Glutamatergic neuron (in vitro differentiated cells): ENCODE data around the gene CROCC. TPM values are rescaled to one million over a fixed set of nuclear protein-coding genes. Genes with fewer than 3 reads are reported as not detected.

Experiments used
- DNase-seq: peaks from one replicate; pipeline ENCODE4 v3.0.0; 2022
- H3K27ac Mint-ChIP-seq: one replicate; pipeline ENCODE4 v1.8.0; 2020; ENCODE audit warnings: mild to moderate bottlenecking, mixed read lengths, inconsistent platforms; ENCODE audit not compliant: unreplicated experiment
- H3K27me3 Mint-ChIP-seq: one replicate; pipeline ENCODE4 v1.8.0; 2020; ENCODE audit warnings: mild to moderate bottlenecking, moderate library complexity, mixed read lengths, inconsistent platforms; ENCODE audit not compliant: unreplicated experiment
- H3K36me3 Mint-ChIP-seq: one replicate; pipeline ENCODE4 v1.8.0; 2020; ENCODE audit warnings: mild to moderate bottlenecking, mixed read lengths, inconsistent platforms; ENCODE audit not compliant: unreplicated experiment
- H3K4me1 Mint-ChIP-seq: one replicate; pipeline ENCODE4 v1.8.0; 2020; ENCODE audit warnings: mild to moderate bottlenecking, low read depth, mixed read lengths, inconsistent platforms; ENCODE audit not compliant: unreplicated experiment
- H3K4me3 Mint-ChIP-seq: one replicate; pipeline ENCODE4 v1.8.0; 2020; ENCODE audit warnings: mild to moderate bottlenecking, mixed read lengths, inconsistent platforms; ENCODE audit not compliant: unreplicated experiment
- H3K9me3 Mint-ChIP-seq: one replicate; pipeline ENCODE4 v1.8.0; 2020; ENCODE audit warnings: mild to moderate bottlenecking, moderate library complexity, mixed read lengths, inconsistent platforms; ENCODE audit not compliant: unreplicated experiment
- CTCF ChIP-seq: fragments of 200-600 bp; sonication (generic); IDR thresholded peaks from one replicate; pipeline ENCODE4 v1.5.0; 2021; ENCODE audit not compliant: partially characterized antibody, unreplicated experiment
- total RNA-seq: library from RNA; stranded (reverse); fragmentation: NEBNext Ultra II Directional; extraction: Animal tissue kit (Norgen Biotek cat#: 25700); gene quantifications from one replicate; pipeline ENCODE4 v1.2.1, GENCODE V29; 2021; ENCODE audit not compliant: unreplicated experiment

CROCC gene
- total RNA-seq, 1 donor from 2014 or later, result 50.9 TPM

- no peaks in the 10 kb centered on the region for H3K9me3 Mint-ChIP-seq
- H3K36me3 Mint-ChIP-seq, result no peaks in the 10 kb centered on the region
- no peak for TF ChIP-seq CTCF
- no peak for DNase-seq
- peaks cover 4% of the 10 kb centered on the region for H3K4me1 Mint-ChIP-seq
- peaks cover 14% of the 10 kb centered on the region for H3K27me3 Mint-ChIP-seq
- H3K27ac Mint-ChIP-seq, result no peak overlapping the region
- H3K4me3 Mint-ChIP-seq, result no peak overlapping the region
Measured at GRCh38 chr1:16975211-16975610, 53.5 kb downstream of the CROCC start.

DNA sequence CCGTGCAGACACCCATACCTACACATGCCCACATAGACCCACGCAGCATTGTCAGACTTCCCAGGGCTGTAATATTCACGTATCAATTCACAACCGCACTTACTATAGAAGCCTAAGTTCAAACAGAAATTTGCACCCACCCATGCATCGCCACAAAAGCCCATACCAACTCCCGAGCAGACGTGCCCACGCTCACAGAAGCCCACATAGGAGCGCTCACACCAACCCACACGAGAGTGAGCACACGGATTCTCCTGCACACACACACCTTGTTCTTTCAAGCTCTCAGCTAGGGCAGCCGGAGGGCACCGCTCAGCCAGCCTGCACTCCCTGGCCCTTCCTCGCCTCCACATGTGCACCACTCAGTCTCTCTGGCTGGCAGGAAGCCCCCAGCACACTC lies 54.1 kb downstream of the CROCC start:
- no peak for DNase-seq
- H3K36me3 Mint-ChIP-seq, result no peaks in the 10 kb centered on the region
- H3K4me3 Mint-ChIP-seq, result no peak overlapping the region
- no peak for TF ChIP-seq CTCF
- H3K27ac Mint-ChIP-seq, result peak overlapping the region; percentile 6
- no peaks in the 10 kb centered on the region for H3K9me3 Mint-ChIP-seq
- H3K27me3 Mint-ChIP-seq, result peaks cover 16% of the 10 kb centered on the region
- H3K4me1 Mint-ChIP-seq, result peaks cover 4% of the 10 kb centered on the region

DNA sequence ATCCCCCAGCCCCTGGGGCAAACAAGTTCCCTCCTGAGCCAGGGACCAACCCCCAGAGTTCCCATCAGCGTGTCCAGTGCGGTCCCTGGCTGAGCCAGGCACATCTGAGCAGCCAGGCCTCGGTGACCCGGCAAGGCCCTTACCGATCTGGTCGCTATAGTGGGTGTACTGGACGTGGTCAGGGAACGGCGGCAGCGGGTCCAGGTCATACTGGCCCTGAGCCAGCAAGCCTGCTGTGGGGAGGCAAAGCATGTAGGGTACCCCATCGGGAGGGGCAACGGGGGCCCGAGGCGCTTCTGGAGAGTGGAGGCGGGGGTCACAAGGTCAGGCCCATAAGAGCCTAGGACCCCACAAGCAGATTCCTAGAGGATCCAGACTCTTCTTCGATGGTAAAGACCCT lies 55.2 kb downstream of the CROCC start:
- TF ChIP-seq CTCF, result no peak
- Mint-ChIP-seq H3K27ac (no peak overlapping the region), H3K4me3 (no peak overlapping the region), H3K27me3 (peaks cover 22% of the 10 kb centered on the region), H3K36me3 (no peaks in the 10 kb centered on the region), H3K9me3 (no peaks in the 10 kb centered on the region), H3K4me1 (peaks cover 2% of the 10 kb centered on the region)
- no peak for DNase-seq

DNA sequence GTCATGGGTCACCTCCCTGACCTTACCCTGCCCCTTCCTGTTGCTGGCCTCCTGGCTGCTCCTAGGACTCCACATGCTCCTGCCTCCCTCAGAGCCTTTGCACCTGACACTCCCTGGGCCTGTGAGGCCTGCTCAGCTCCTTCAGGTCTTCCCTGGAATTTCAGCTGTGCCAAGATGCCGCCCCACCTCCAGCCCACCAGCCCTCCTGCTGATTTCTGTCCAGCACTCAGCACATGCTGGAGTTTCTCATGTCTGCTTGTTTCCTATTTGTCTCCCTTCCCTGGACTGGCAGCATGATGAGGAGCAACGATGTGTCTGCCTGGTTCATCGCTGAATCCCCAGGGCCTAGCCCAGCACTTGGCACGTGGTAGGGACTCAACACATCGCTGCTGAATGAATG lies 55.6 kb downstream of the CROCC start:
- no peak for TF ChIP-seq CTCF
- no peak overlapping the region for H3K27ac Mint-ChIP-seq
- H3K4me3 Mint-ChIP-seq, result no peak overlapping the region
- DNase-seq, result no peak
- H3K9me3 Mint-ChIP-seq, result no peaks in the 10 kb centered on the region
- peaks cover 2% of the 10 kb centered on the region for H3K4me1 Mint-ChIP-seq
- H3K36me3 Mint-ChIP-seq, result no peaks in the 10 kb centered on the region
- H3K27me3 Mint-ChIP-seq, result peaks cover 22% of the 10 kb centered on the region

GRCh38 chr1:16978139-16978538 lies 56.4 kb downstream of the CROCC start:
- H3K27ac Mint-ChIP-seq, result no peak overlapping the region
- peaks cover 22% of the 10 kb centered on the region for H3K27me3 Mint-ChIP-seq
- TF ChIP-seq CTCF, result no peak
- H3K9me3 Mint-ChIP-seq, result no peaks in the 10 kb centered on the region
- peaks cover 2% of the 10 kb centered on the region for H3K4me1 Mint-ChIP-seq
- no peak overlapping the region for H3K4me3 Mint-ChIP-seq
- DNase-seq, result no peak
- no peaks in the 10 kb centered on the region for H3K36me3 Mint-ChIP-seq
